ENCODE results near the gene PLD4.

DNA sequence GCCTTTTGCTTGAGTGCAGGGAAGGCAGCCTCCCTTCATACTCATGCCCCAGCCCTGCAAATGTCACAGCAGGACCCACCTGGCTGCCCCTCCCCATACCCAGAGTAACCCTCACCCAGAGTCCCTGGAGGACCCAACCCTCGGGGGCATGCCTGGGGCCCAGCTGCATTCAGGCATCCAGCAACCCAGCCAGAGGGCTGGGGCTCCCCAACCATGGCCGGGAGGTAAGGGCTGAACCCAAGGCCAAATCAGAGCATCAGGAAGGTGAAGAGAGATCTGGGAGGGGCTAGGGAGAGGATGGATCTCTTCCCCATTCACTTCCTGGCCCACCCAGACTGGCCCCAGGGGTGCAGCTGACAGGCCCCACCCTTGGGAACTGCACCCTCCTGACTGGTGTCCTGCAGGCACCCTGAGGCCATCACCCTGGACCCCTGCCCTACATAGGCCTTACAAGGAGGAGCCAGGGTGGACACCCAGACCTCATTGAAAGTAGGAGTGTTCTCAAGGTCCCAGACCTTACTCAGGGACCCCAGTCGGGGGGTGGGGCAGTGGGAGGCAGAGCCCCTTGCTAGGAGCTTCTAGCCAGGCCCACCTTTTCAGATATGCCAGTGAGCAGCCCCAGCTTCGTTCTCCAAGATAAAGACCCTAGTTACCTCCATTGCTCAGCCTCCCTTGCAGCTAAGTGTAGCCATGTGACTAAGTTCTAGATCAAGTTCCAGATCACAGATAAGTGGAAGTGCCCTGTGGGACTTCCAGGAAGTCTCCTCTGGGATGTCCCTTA, 849 bp upstream of the PLD4 start:
- TF ChIP-seq POLR2A (IDR thresholded peaks at IDR 0.05) (no peak), POLR2AphosphoS5 (IDR thresholded peaks at IDR 0.05) (no peak)
- TF ChIP-seq, protein P1, sequence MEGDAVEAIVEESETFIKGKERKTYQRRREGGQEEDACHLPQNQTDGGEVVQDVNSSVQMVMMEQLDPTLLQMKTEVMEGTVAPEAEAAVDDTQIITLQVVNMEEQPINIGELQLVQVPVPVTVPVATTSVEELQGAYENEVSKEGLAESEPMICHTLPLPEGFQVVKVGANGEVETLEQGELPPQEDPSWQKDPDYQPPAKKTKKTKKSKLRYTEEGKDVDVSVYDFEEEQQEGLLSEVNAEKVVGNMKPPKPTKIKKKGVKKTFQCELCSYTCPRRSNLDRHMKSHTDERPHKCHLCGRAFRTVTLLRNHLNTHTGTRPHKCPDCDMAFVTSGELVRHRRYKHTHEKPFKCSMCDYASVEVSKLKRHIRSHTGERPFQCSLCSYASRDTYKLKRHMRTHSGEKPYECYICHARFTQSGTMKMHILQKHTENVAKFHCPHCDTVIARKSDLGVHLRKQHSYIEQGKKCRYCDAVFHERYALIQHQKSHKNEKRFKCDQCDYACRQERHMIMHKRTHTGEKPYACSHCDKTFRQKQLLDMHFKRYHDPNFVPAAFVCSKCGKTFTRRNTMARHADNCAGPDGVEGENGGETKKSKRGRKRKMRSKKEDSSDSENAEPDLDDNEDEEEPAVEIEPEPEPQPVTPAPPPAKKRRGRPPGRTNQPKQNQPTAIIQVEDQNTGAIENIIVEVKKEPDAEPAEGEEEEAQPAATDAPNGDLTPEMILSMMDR (IDR thresholded peaks at IDR 0.05), result no peak
